ENCODE results near the gene IVL. TPM values are rescaled to one million over a fixed set of nuclear protein-coding genes. Genes with fewer than 3 reads are reported as not detected.

Gene IVL
- total and polyA plus RNA-seq, 12 donors = 0.16 to 0.30 TPM; not detected in 10

DNA sequence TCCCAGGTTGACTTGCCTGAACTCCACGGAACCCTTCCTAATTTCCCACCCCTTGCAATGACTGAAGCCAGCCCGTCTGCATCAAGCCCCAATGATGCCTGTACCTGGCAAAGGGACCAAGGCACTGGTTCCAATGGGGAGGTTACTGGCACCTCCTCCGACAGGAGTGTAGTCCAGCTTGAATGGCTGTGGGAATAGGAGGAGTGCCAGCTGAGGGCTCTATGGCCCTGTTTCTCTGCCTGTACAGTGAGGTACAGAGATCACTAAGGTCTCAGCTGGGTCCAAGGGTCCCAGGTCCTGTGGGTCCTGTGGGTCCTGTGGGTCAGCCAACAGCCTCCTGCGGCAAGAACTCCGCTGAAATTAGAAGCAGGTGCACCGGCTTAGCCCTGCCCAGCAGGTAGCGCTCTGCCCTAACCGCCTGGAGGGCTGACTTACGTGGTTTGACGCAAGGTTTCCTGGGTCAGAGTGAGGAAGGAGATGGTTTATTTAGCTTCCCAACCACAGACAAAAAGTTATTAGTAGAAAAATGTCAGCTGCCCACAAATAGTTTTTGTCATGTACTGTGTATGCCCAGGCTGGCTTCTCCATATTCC, 52.2 kb downstream of the IVL start:
- no peak overlapping the region for H3K4me3 ChIP-seq
- H3K27ac ChIP-seq = no peak overlapping the region
- no peak for DNase-seq
- H3K4me1 ChIP-seq (replicated peaks in 1 of 2) = no peaks in the 10 kb centered on the region
- WGBS, 4 donors = 76 to 81% (median 79%) methylated on average over 9 to 10 of the region's 10 CpGs
- H3K27me3 ChIP-seq = no peaks in the 10 kb centered on the region
- intact Hi-C loops (cut with DNase I) = no loop called here
- no peaks in the 10 kb centered on the region for H3K36me3 ChIP-seq (replicated peaks in 1 of 2)
- H3K9me3 ChIP-seq (replicated peaks in 1 of 3) = no peaks in the 10 kb centered on the region
- TF ChIP-seq POLR2A (IDR thresholded peaks at IDR 0.05) = no peak
- TF ChIP-seq, protein P1, sequence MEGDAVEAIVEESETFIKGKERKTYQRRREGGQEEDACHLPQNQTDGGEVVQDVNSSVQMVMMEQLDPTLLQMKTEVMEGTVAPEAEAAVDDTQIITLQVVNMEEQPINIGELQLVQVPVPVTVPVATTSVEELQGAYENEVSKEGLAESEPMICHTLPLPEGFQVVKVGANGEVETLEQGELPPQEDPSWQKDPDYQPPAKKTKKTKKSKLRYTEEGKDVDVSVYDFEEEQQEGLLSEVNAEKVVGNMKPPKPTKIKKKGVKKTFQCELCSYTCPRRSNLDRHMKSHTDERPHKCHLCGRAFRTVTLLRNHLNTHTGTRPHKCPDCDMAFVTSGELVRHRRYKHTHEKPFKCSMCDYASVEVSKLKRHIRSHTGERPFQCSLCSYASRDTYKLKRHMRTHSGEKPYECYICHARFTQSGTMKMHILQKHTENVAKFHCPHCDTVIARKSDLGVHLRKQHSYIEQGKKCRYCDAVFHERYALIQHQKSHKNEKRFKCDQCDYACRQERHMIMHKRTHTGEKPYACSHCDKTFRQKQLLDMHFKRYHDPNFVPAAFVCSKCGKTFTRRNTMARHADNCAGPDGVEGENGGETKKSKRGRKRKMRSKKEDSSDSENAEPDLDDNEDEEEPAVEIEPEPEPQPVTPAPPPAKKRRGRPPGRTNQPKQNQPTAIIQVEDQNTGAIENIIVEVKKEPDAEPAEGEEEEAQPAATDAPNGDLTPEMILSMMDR (IDR thresholded peaks at IDR 0.05) = no peak

Other genes with a start within 250 kb of the IVL start
- not detected for gene LCE2D, start 245.2 kb upstream of the IVL start, total RNA-seq
- gene LCE2D, start 245.2 kb upstream of the IVL start, polyA plus RNA-seq = not detected
- gene LCE2C, start 233.3 kb upstream of the IVL start, total RNA-seq = not detected
- gene LCE2C, start 233.3 kb upstream of the IVL start, polyA plus RNA-seq = not detected
- gene LCE2B, start 222.4 kb upstream of the IVL start, total RNA-seq = not detected
- gene LCE2B, start 222.4 kb upstream of the IVL start, polyA plus RNA-seq = not detected
- not detected for gene LCE2A, start 210.2 kb upstream of the IVL start, total RNA-seq
- gene LCE2A, start 210.2 kb upstream of the IVL start, polyA plus RNA-seq = not detected
- gene LCE4A, start 200.4 kb upstream of the IVL start, total RNA-seq = not detected
- gene LCE4A, start 200.4 kb upstream of the IVL start, polyA plus RNA-seq = not detected
- gene KPRP, start 150.5 kb upstream of the IVL start, total RNA-seq = not detected
- not detected for gene KPRP, start 150.5 kb upstream of the IVL start, polyA plus RNA-seq
- gene LCE1F, start 133.4 kb upstream of the IVL start, total RNA-seq = not detected
- not detected for gene LCE1F, start 133.4 kb upstream of the IVL start, polyA plus RNA-seq
- not detected for gene LCE1E, start 122.3 kb upstream of the IVL start, total RNA-seq
- not detected for gene LCE1E, start 122.3 kb upstream of the IVL start, polyA plus RNA-seq
- gene LCE1D, start 111.8 kb upstream of the IVL start, total RNA-seq = not detected
- gene LCE1D, start 111.8 kb upstream of the IVL start, polyA plus RNA-seq = not detected
- gene LCE1C, start 101.9 kb upstream of the IVL start, total RNA-seq = not detected
- not detected for gene LCE1C, start 101.9 kb upstream of the IVL start, polyA plus RNA-seq
- gene LCE1B, start 96.6 kb upstream of the IVL start, total RNA-seq = not detected
- gene LCE1B, start 96.6 kb upstream of the IVL start, polyA plus RNA-seq = not detected
- not detected for gene LCE1A, start 81.1 kb upstream of the IVL start, total RNA-seq
- not detected for gene LCE1A, start 81.1 kb upstream of the IVL start, polyA plus RNA-seq
- not detected for gene LCE6A, start 65.7 kb upstream of the IVL start, total RNA-seq
- not detected for gene LCE6A, start 65.7 kb upstream of the IVL start, polyA plus RNA-seq
- gene LCE7A, start 48.5 kb upstream of the IVL start, total RNA-seq = not detected
- not detected for gene LCE7A, start 48.5 kb upstream of the IVL start, polyA plus RNA-seq
- gene SMCP, start 30.2 kb upstream of the IVL start, total RNA-seq = not detected
- gene SMCP, start 30.2 kb upstream of the IVL start, polyA plus RNA-seq = not detected
- gene SPRR5, start 38.7 kb downstream of the IVL start, total RNA-seq = not detected
- not detected for gene SPRR5, start 38.7 kb downstream of the IVL start, polyA plus RNA-seq
- gene SPRR4, start 62.1 kb downstream of the IVL start, total RNA-seq = not detected
- gene SPRR4, start 62.1 kb downstream of the IVL start, polyA plus RNA-seq = not detected
- gene SPRR1A, start 75.5 kb downstream of the IVL start, total RNA-seq = not detected
- gene SPRR1A, start 75.5 kb downstream of the IVL start, polyA plus RNA-seq = not detected
- under 1 TPM in 1 of 9 donors, not detected in 8; 0.67 TPM for gene SPRR3, start 93.2 kb downstream of the IVL start, total RNA-seq
- gene SPRR3, start 93.2 kb downstream of the IVL start, polyA plus RNA-seq = 1 to 10 TPM; 2.2 to 6.1 (median 2.9) TPM
- under 1 TPM in 1 of 9 donors, not detected in 8; 0.74 TPM for gene SPRR1B, start 122.7 kb downstream of the IVL start, total RNA-seq
- gene SPRR1B, start 122.7 kb downstream of the IVL start, polyA plus RNA-seq = under 1 TPM in 2 of 3 donors, not detected in 1; 0.74 to 0.80 TPM
- not detected for gene SPRR2D, start 132.6 kb downstream of the IVL start, total RNA-seq
- under 1 TPM in 2 of 3 donors, not detected in 1; 0.71 to 0.88 TPM for gene SPRR2D, start 132.6 kb downstream of the IVL start, polyA plus RNA-seq
- not detected for gene SPRR2A, start 149.0 kb downstream of the IVL start, total RNA-seq
- under 1 TPM in 2 of 3 donors, not detected in 1; 0.97 to 0.98 TPM for gene SPRR2A, start 149.0 kb downstream of the IVL start, polyA plus RNA-seq
- under 1 TPM in 1 of 9 donors, not detected in 8; 0.50 TPM for gene SPRR2B, start 163.1 kb downstream of the IVL start, total RNA-seq
- not detected for gene SPRR2B, start 163.1 kb downstream of the IVL start, polyA plus RNA-seq
- not detected for gene SPRR2E, start 186.0 kb downstream of the IVL start, total RNA-seq
- under 1 TPM in 1 of 3 donors, not detected in 2; 0.54 TPM for gene SPRR2E, start 186.0 kb downstream of the IVL start, polyA plus RNA-seq
- not detected for gene SPRR2F, start 205.0 kb downstream of the IVL start, total RNA-seq
- not detected for gene SPRR2F, start 205.0 kb downstream of the IVL start, polyA plus RNA-seq
- not detected for gene SPRR2G, start 242.3 kb downstream of the IVL start, total RNA-seq
- gene SPRR2G, start 242.3 kb downstream of the IVL start, polyA plus RNA-seq = not detected

All from adrenal gland (tissue), 12 donors.